Measurements from ENCODE around the gene TXNRD3.

- TF ChIP-seq CTCF (IDR thresholded peaks at IDR 0.05) (no peak), POLR2A (IDR thresholded peaks at IDR 0.05) (no peak)
These were observed 86.1 kb downstream of the TXNRD3 start for GRCh38 chr3:126568776-126569342.
